ENCODE results near the gene SLC6A17. TPM values are rescaled to one million over a fixed set of nuclear protein-coding genes. Genes with fewer than 3 reads are reported as not detected.

The SLC6A17 gene
- total and polyA plus RNA-seq, 2 experiments from 2014 or later: 0.03 to 0.17 TPM

DNA sequence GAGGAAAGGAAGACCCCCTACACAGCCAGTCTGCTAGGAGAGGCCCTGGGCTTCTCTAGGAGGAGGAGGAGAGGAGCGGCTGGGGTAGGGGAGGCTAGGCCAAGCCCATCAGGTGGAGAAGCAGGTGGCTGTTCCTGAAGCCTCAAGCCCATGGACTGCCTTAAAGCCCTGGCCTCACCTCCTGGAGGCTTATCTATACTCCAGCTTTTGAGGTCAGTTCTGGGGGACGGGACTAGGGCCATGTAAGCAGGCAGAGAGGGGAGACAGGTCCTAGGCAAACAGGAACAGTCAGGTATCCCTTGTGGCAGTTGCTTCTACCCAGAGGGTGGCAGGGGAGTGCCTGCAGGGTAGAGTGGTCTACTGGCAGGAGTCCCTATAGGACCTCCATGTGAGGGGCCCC lies 100.5 kb downstream of the SLC6A17 start (continued):
- TF ChIP-seq CTCF (conservative IDR thresholded peaks at IDR 0.05; ENCODE audit: low read depth in 2 of 2) (no peak), STAT1 (IDR thresholded peaks at IDR 0.05; ENCODE audit: unreplicated experiment) (no peak), EZH2 (IDR thresholded peaks at IDR 0.05; ENCODE audit: low read depth, unreplicated experiment) (no peak)
- TF ChIP-seq, protein P1, sequence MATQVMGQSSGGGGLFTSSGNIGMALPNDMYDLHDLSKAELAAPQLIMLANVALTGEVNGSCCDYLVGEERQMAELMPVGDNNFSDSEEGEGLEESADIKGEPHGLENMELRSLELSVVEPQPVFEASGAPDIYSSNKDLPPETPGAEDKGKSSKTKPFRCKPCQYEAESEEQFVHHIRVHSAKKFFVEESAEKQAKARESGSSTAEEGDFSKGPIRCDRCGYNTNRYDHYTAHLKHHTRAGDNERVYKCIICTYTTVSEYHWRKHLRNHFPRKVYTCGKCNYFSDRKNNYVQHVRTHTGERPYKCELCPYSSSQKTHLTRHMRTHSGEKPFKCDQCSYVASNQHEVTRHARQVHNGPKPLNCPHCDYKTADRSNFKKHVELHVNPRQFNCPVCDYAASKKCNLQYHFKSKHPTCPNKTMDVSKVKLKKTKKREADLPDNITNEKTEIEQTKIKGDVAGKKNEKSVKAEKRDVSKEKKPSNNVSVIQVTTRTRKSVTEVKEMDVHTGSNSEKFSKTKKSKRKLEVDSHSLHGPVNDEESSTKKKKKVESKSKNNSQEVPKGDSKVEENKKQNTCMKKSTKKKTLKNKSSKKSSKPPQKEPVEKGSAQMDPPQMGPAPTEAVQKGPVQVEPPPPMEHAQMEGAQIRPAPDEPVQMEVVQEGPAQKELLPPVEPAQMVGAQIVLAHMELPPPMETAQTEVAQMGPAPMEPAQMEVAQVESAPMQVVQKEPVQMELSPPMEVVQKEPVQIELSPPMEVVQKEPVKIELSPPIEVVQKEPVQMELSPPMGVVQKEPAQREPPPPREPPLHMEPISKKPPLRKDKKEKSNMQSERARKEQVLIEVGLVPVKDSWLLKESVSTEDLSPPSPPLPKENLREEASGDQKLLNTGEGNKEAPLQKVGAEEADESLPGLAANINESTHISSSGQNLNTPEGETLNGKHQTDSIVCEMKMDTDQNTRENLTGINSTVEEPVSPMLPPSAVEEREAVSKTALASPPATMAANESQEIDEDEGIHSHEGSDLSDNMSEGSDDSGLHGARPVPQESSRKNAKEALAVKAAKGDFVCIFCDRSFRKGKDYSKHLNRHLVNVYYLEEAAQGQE (IDR thresholded peaks at IDR 0.05; ENCODE audit: unreplicated experiment): no peak

Other genes with a start within 250 kb of the SLC6A17 start
- gene CSF1, start 239.6 kb upstream of the SLC6A17 start, total RNA-seq (2014; rRNA removed; shearing (Covaris generic)): 3.5 and 6.3 TPM in 2 replicates
- 1.1 and 1.4 TPM in 2 replicates for gene CSF1, start 239.6 kb upstream of the SLC6A17 start, polyA plus RNA-seq (2016; fragmentation: Nextera tagmentation; extraction: Ambion mirVana)
- gene AHCYL1, start 165.7 kb upstream of the SLC6A17 start, total RNA-seq (2014; rRNA removed; shearing (Covaris generic)): 60.4 and 63.3 TPM in 2 replicates
- 65.3 and 70.0 TPM in 2 replicates for gene AHCYL1, start 165.7 kb upstream of the SLC6A17 start, polyA plus RNA-seq (2016; fragmentation: Nextera tagmentation; extraction: Ambion mirVana)
- 50.6 and 63.1 TPM in 2 replicates for gene STRIP1, start 115.9 kb upstream of the SLC6A17 start, total RNA-seq (2014; rRNA removed; shearing (Covaris generic))
- gene STRIP1, start 115.9 kb upstream of the SLC6A17 start, polyA plus RNA-seq (2016; fragmentation: Nextera tagmentation; extraction: Ambion mirVana): 13.5 and 17.2 TPM in 2 replicates
- gene ALX3, start 79.8 kb upstream of the SLC6A17 start, total RNA-seq (2014; rRNA removed; shearing (Covaris generic)): not detected in 2 replicates
- gene ALX3, start 79.8 kb upstream of the SLC6A17 start, polyA plus RNA-seq (2016; fragmentation: Nextera tagmentation; extraction: Ambion mirVana): 0.17 TPM in 1 of 2 replicates, not detected in the other
- gene UBL4B, start 38.1 kb upstream of the SLC6A17 start, total RNA-seq (2014; rRNA removed; shearing (Covaris generic)): not detected in 2 replicates
- not detected in 2 replicates for gene UBL4B, start 38.1 kb upstream of the SLC6A17 start, polyA plus RNA-seq (2016; fragmentation: Nextera tagmentation; extraction: Ambion mirVana)
- 10.5 and 10.7 TPM in 2 replicates for gene KCNC4, start 59.8 kb downstream of the SLC6A17 start, total RNA-seq (2014; rRNA removed; shearing (Covaris generic))
- gene KCNC4, start 59.8 kb downstream of the SLC6A17 start, polyA plus RNA-seq (2016; fragmentation: Nextera tagmentation; extraction: Ambion mirVana): 3.4 and 3.5 TPM in 2 replicates
- 68.3 and 84.0 TPM in 2 replicates for gene RBM15, start 188.9 kb downstream of the SLC6A17 start, total RNA-seq (2014; rRNA removed; shearing (Covaris generic))
- gene RBM15, start 188.9 kb downstream of the SLC6A17 start, polyA plus RNA-seq (2016; fragmentation: Nextera tagmentation; extraction: Ambion mirVana): 20.6 and 20.8 TPM in 2 replicates
- 0.50 and 0.94 TPM in 2 replicates for gene SLC16A4, start 240.5 kb downstream of the SLC6A17 start, total RNA-seq (2014; rRNA removed; shearing (Covaris generic))
- gene SLC16A4, start 240.5 kb downstream of the SLC6A17 start, polyA plus RNA-seq (2016; fragmentation: Nextera tagmentation; extraction: Ambion mirVana): 1.5 and 1.6 TPM in 2 replicates

Measured in GM23338 (cell line).